ENCODE measurements around the gene SLC41A3.

DNA sequence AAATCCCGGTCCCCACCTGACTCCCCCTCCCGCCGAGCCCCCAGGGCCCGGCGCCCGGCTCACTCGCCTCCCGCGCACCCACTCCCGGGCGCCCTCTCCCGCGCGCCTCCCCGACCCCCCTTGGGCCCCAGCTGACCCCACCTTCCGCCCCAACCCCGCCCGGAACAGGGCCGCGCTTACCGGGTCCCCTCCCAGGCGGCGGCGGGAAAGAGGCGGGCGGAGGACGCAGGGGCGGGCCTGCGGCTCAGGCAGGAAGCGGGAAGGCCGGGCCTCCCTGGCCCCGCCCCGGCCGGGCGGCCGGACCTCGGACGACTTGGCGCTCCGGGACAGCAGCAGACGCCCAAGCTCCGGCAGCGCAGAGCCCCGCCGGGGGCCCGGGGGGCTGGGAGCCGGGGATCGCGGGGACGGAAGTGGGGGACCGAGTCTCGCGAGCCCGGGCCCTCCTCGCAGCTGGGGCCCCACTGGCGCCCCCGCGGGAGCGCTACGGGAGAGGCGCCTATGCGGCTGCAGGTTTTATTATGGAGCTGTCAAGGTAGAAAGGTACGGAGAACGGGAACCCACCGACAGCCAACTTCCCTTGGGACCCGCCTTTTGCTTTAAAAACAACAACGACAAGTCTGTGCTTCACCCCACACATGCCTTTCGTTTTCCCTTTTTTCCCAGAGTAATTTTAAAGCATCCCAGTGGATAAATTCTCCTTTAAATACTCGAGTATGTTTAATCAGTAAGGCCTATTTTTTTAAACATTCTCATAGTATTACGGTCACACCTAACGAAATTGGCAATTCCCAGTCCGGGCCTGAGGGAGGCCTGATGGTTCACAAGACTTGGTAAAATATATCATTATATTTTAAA lies at the start of gene SLC41A3:
- TF ChIP-seq, protein P1, sequence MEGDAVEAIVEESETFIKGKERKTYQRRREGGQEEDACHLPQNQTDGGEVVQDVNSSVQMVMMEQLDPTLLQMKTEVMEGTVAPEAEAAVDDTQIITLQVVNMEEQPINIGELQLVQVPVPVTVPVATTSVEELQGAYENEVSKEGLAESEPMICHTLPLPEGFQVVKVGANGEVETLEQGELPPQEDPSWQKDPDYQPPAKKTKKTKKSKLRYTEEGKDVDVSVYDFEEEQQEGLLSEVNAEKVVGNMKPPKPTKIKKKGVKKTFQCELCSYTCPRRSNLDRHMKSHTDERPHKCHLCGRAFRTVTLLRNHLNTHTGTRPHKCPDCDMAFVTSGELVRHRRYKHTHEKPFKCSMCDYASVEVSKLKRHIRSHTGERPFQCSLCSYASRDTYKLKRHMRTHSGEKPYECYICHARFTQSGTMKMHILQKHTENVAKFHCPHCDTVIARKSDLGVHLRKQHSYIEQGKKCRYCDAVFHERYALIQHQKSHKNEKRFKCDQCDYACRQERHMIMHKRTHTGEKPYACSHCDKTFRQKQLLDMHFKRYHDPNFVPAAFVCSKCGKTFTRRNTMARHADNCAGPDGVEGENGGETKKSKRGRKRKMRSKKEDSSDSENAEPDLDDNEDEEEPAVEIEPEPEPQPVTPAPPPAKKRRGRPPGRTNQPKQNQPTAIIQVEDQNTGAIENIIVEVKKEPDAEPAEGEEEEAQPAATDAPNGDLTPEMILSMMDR (conservative IDR thresholded peaks at IDR 0.05; ENCODE audit: low read length), result peak; percentile 61
- no peak for TF ChIP-seq EZH2phosphoT487 (IDR thresholded peaks at IDR 0.05; ENCODE audit: borderline replicate concordance)

Measured in Loucy (cell line).